ENCODE results near the gene RSBN1L. TPM values are rescaled to one million over a fixed set of nuclear protein-coding genes. Genes with fewer than 3 reads are reported as not detected.

RSBN1L gene
- total RNA-seq, 1 experiment from 2014 or later: 15.5 TPM

GRCh38 chr7:77798394-77799077, 102.3 kb downstream of the RSBN1L start, which contains the start of the genes PHTF2 and TMEM60:
TSS of gene PHTF2 (plus strand) at chr7:77798773.
TSS of gene TMEM60 (minus strand) at chr7:77798434. CDS start at chr7:77794373, 4,061 bp downstream.
- 0 out of 4 replicates have a peak, but pooled peaks cover 0 to 4% of the 10 kb centered on the region in 2 experiments for H3K36me3 ChIP-seq (ENCODE audit: control insufficient read depth in 1 of 2, insufficient read depth in 2 of 2, low read length in 2 of 2)
- peak; percentile 92 for ATAC-seq
- peak; percentile 99 for DNase-seq (ENCODE audit: low read depth, low spot score)
- no TSS peak for BruUV-seq (replicated peaks)
- H3K4me2 ChIP-seq (ENCODE audit: low read length): peak within 1 kb of the TSS; percentile 82
- peaks cover 75% of the 10 kb centered on the region for H3K79me2 ChIP-seq (ENCODE audit: insufficient read depth, low read length)
- no peaks in the 10 kb centered on the region for H4K20me1 ChIP-seq (ENCODE audit: insufficient read depth)
- H3K9ac ChIP-seq (ENCODE audit: low read length): peak within 1 kb of the TSS; percentile 79
- intact Hi-C loops (cut with micrococcal nuclease): no loop called here
- CTCF ChIA-PET: interaction anchor here (1.7 kb wide), 1 partner anchor 147 kb away, joined by 4 read pairs; no protein-coding TSS in a partner anchor
- H3K4me1 ChIP-seq (ENCODE audit: control insufficient read depth in 1 of 2, insufficient read depth in 2 of 2, low read length in 2 of 2): peaks cover 3 to 17% of the 10 kb centered on the region in 2 experiments; a peak in 3 of 4 replicates
- RAD21 ChIA-PET (ENCODE audit: low non-redundant PET in 1 of 2, low total read pairs in 2 of 2, uncharacterized antibody in 2 of 2, unreplicated experiment in 2 of 2): no interaction called here
- no peaks in the 10 kb centered on the region for H3K27me3 ChIP-seq (ENCODE audit: insufficient read depth, low read length)
- H3K9me2 ChIP-seq (ENCODE audit: insufficient read depth): no peaks in the 10 kb centered on the region
- POLR2A ChIA-PET: interaction anchor here (0.8 kb wide), 1 partner anchor 36 kb away, joined by 3 read pairs; no protein-coding TSS in a partner anchor
- H2AFZ ChIP-seq (ENCODE audit: low read depth, low read length, poor library complexity, severe bottlenecking): no peak within 1 kb of the TSS
- no peaks in the 10 kb centered on the region for H3K9me3 ChIP-seq (ENCODE audit: control insufficient read depth in 1 of 2, insufficient read depth in 1 of 2, low read depth in 1 of 2, low read length in 2 of 2)
- H3K27ac ChIP-seq (ENCODE audit: low read depth, low read length): peak within 1 kb of the TSS; percentile 76
- H3K4me3 ChIP-seq (replicated peaks in 1 of 2; ENCODE audit: low read depth in 1 of 2, low read length in 2 of 2): peak within 1 kb of the TSS; percentile 88 to 95
- no peak for TF ChIP-seq EZH2phosphoT487 (IDR thresholded peaks at IDR 0.05; ENCODE audit: borderline replicate concordance)
- peak; percentile 48 for TF ChIP-seq RAD21 (IDR thresholded peaks at IDR 0.05; ENCODE audit: low read depth)
- peak; percentile 71 for TF ChIP-seq POLR2AphosphoS5 (IDR thresholded peaks at IDR 0.05; ENCODE audit: low read depth, low read length)
- no peak for TF ChIP-seq JUND (IDR thresholded peaks at IDR 0.05)
- TF ChIP-seq CEBPB (IDR thresholded peaks at IDR 0.05; ENCODE audit: low read depth): no peak
- TF ChIP-seq POLR2A (IDR thresholded peaks at IDR 0.05; ENCODE audit: borderline replicate concordance, extremely low read depth, insufficient read depth, insufficient read length): peak; percentile 62
- TF ChIP-seq ATF3 (IDR thresholded peaks at IDR 0.05): no peak
- TF ChIP-seq SRF (IDR thresholded peaks at IDR 0.05; ENCODE audit: low read depth): no peak
- peak; percentile 74 for TF ChIP-seq YY1 (IDR thresholded peaks at IDR 0.05; ENCODE audit: extremely low read depth, insufficient replicate concordance, low read depth, low read length)
- no peak for TF ChIP-seq ZNF274 (IDR thresholded peaks at IDR 0.05; ENCODE audit: low read depth, low read length)
- peak; percentile 32; the same call in 1 of the 2 replicates for TF ChIP-seq EGR1 (IDR thresholded peaks at IDR 0.05; ENCODE audit: low read depth)
- TF ChIP-seq MAX (IDR thresholded peaks at IDR 0.05): peak; percentile 88
- no peak for TF ChIP-seq ZBTB33 (IDR thresholded peaks at IDR 0.05; ENCODE audit: extremely low read depth, insufficient replicate concordance, low read length)
- TF ChIP-seq SP1 (IDR thresholded peaks at IDR 0.05; ENCODE audit: low read depth): peak; percentile 99
- TF ChIP-seq CBX3 (IDR thresholded peaks at IDR 0.05; ENCODE audit: low read depth): 0 out of 2 replicates have a peak, but pooled peaks have one; percentile 41
- no peak for TF ChIP-seq ZFX (IDR thresholded peaks at IDR 0.05)
- peak; percentile 26; the same call in 1 of the 2 replicates for TF ChIP-seq SIN3A (IDR thresholded peaks at IDR 0.05; ENCODE audit: low read depth)
- TF ChIP-seq EZH2 (IDR thresholded peaks at IDR 0.05): no peak
- TF ChIP-seq TCF7L2 (IDR thresholded peaks at IDR 0.05; ENCODE audit: borderline replicate concordance, extremely low read depth, insufficient read depth, insufficient read length): peak; percentile 96
- TF ChIP-seq REST (IDR thresholded peaks at IDR 0.05; ENCODE audit: low read depth): no peak
- TF ChIP-seq ELF1 (IDR thresholded peaks at IDR 0.05; ENCODE audit: borderline replicate concordance, low read depth): peak; percentile 47; the same call in 1 of the 2 replicates

Data from HCT116 (cell line).